ENCODE measurements around the gene RAD18. TPM values are rescaled to one million over a fixed set of nuclear protein-coding genes. Genes with fewer than 3 reads are reported as not detected.
A peak's percentile ranks its signal among the peaks of the same experiment; 100 is the strongest.

The RAD18 gene
- total RNA-seq, 5 donors from 2014 or later (not counting 1 experiment from before 2014, with no cell fraction given), result 13.7 to 18.5 (median 16.5) TPM

GRCh38 chr3:8970971-8971589 is 7.8 kb upstream of the RAD18 start:
- H3K9me3 Mint-ChIP-seq, result no peaks in the 10 kb centered on the region
- H3K36me3 Mint-ChIP-seq, result no peaks in the 10 kb centered on the region
- peaks cover 0 to 4% of the 10 kb centered on the region in 2 experiments for H3K4me1 ChIP-seq (ENCODE audit: control insufficient read depth in 1 of 2, extremely low read depth in 1 of 2, insufficient read depth in 2 of 2, low read length in 2 of 2)
- no peaks in the 10 kb centered on the region for H3K9me3 ChIP-seq
- no peak overlapping the region for H3K4me3 Mint-ChIP-seq
- ATAC-seq (replicated peaks in 1 of 4) (peak; percentile 76 to 87 (median 84)), DNase-seq (peak; percentile 38 to 87 (median 64))
- H3K27ac ChIP-seq (ENCODE audit: low read length), result no peak overlapping the region
- H3K4me3 ChIP-seq (ENCODE audit: control insufficient read depth in 1 of 2, extremely low read depth in 1 of 2, low read length in 1 of 2), result no peak overlapping the region
- POLR2A ChIA-PET, result interaction anchor here (0.6 to 0.7 kb wide), 2 partner anchors 333 to 1013 kb away, joined by 3 to 8 read pairs; no protein-coding TSS in a partner anchor
- WGBS (ENCODE audit: insufficient coverage), result 10% methylated on average over 2 of the region's 7 CpGs
- H3K27me3 Mint-ChIP-seq, result peaks cover 10 to 20% of the 10 kb centered on the region in 2 donors
- no peak overlapping the region for H3K27ac Mint-ChIP-seq
- CTCF ChIA-PET, result interaction anchor here (0.6 to 7.6 kb wide), 7 partner anchors 9 to 333 kb away, joined by 3 to 52 read pairs (median 3); no protein-coding TSS in a partner anchor
- H3K27me3 ChIP-seq (replicated peaks in 1 of 2; ENCODE audit: control insufficient read depth in 2 of 2, extremely low read depth in 1 of 2, insufficient read depth in 2 of 2, low read length in 1 of 2), result peaks cover 0 to 21% of the 10 kb centered on the region in 2 experiments
- H3K4me1 Mint-ChIP-seq, result peaks cover 2 to 4% (median 4%) of the 10 kb centered on the region in 3 donors
- no peaks in the 10 kb centered on the region for H3K36me3 ChIP-seq (ENCODE audit: control insufficient read depth in 2 of 2, extremely low read depth in 1 of 2, insufficient read depth in 1 of 2, low read length in 1 of 2)

DNA sequence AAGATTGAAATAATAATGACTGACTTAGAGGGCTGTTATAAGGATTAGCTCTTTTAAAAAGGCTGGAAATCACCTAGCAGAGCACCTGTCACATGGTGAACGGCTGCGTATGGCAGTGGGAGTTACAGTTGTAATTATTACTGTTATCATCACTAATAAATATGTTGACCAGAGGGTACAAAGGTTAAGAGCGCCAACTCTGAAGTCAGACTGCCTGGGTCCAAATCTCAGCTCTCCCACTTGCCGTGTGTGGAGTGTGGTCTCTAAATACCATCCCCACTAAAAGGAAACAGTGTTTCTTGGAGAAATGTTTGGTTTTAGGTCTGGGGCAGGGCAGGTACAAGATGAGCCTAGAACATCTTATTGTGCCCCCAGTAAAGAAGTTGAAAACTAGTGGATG is 6.0 kb upstream of the RAD18 start:
- Histone ChIP-seq H3K4me1 (ENCODE audit: control insufficient read depth in 1 of 2, extremely low read depth in 1 of 2, insufficient read depth in 2 of 2, low read length in 2 of 2) (peaks cover 0 to 4% of the 10 kb centered on the region in 2 experiments), H3K9me3 (no peaks in the 10 kb centered on the region), H3K36me3 (ENCODE audit: control insufficient read depth in 2 of 2, extremely low read depth in 1 of 2, insufficient read depth in 1 of 2, low read length in 1 of 2) (no peaks in the 10 kb centered on the region), H3K4me3 (ENCODE audit: control insufficient read depth in 1 of 2, extremely low read depth in 1 of 2, low read length in 1 of 2) (no peak overlapping the region), H3K27ac (ENCODE audit: low read length) (no peak overlapping the region), H3K27me3 (replicated peaks in 1 of 2; ENCODE audit: control insufficient read depth in 2 of 2, extremely low read depth in 1 of 2, insufficient read depth in 2 of 2, low read length in 1 of 2) (peaks cover 0 to 16% of the 10 kb centered on the region in 2 experiments)
- CTCF ChIA-PET, result interaction anchor here (0.6 to 7.6 kb wide), 8 partner anchors 23 to 483 kb away, joined by 3 to 52 read pairs (median 4); partner anchors contain the start of gene SRGAP3 (in 1 of the 2)
- Mint-ChIP-seq H3K4me1 (peaks cover 2 to 4% (median 4%) of the 10 kb centered on the region in 3 donors), H3K27me3 (peaks cover 10 to 13% of the 10 kb centered on the region in 2 donors), H3K4me3 (no peak overlapping the region), H3K9me3 (no peaks in the 10 kb centered on the region), H3K27ac (no peak overlapping the region), H3K36me3 (no peaks in the 10 kb centered on the region)
- no peak for DNase-seq
- POLR2A ChIA-PET, result no interaction called here
- WGBS (ENCODE audit: insufficient coverage), result no CpG with 5 or more reads among the region's 4 CpGs
- ATAC-seq (replicated peaks in 1 of 4), result no peak

DNA sequence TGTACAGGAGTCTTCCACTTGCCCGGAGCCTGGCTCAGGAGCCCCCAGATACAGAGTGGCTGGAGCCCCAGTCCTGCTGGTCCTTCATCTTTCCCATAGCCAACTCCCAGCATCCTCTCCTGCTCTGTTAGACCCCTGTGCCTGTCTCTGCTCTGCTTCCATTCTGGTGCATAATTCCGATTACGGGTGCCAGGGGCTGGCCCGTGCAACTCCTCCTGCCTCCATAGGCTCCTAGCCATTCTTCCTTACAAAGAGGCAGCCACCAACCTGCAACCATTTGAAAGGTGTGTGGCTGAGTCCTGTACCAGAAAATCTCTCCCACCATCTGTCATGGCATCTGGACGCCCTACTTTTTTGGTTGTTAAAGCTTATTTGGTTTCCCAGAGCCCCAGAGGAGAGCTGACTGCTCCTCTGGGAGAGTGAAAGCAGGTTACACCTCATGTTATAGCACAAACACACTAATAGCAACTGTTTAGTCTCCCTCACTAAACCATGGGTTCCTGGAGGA is 5.2 kb upstream of the RAD18 start:
- POLR2A ChIA-PET, result no interaction called here
- no peaks in the 10 kb centered on the region for H3K9me3 Mint-ChIP-seq

DNA sequence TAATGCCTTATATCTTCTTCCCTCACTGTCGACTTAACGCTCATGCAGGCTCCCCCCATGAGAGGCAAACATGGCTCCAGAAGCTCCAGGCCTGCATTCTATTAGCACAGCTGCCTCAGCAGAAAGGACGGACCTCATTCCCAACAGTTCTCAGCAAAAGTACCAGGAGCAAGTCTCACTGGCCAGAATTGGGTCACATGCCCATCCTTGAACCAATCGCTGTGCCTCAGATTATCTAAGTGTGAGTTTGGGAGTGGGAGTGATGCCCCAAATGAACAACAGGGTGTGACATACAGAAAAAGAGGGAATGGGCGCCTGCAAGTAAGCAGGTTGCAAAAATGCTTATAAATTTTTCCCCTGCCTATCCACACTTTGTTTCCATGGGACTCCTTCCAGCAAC is 4.3 kb upstream of the RAD18 start:
- 100% methylated on average over 1 of the region's 5 CpGs for WGBS (ENCODE audit: insufficient coverage)
- peaks cover 0 to 16% of the 10 kb centered on the region in 2 experiments for H3K27me3 ChIP-seq (replicated peaks in 1 of 2; ENCODE audit: control insufficient read depth in 2 of 2, extremely low read depth in 1 of 2, insufficient read depth in 2 of 2, low read length in 1 of 2)
- no peaks in the 10 kb centered on the region for H3K36me3 Mint-ChIP-seq
- no peaks in the 10 kb centered on the region for H3K36me3 ChIP-seq (ENCODE audit: control insufficient read depth in 2 of 2, extremely low read depth in 1 of 2, insufficient read depth in 1 of 2, low read length in 1 of 2)
- no peak overlapping the region for H3K4me3 Mint-ChIP-seq
- H3K9me3 Mint-ChIP-seq, result no peaks in the 10 kb centered on the region
- no peak overlapping the region for H3K27ac Mint-ChIP-seq
- H3K9me3 ChIP-seq, result no peaks in the 10 kb centered on the region
- H3K4me1 Mint-ChIP-seq, result peaks cover 18 to 21% (median 20%) of the 10 kb centered on the region in 3 donors
- H3K27ac ChIP-seq (ENCODE audit: low read length), result no peak overlapping the region
- POLR2A ChIA-PET, result interaction anchor here in 1 of 2 donors (0.6 kb wide), 1 partner anchor 1083 kb away, joined by 5 read pairs; no protein-coding TSS in a partner anchor
- DNase-seq (no peak), ATAC-seq (replicated peaks in 1 of 4) (no peak)
- H3K4me3 ChIP-seq (ENCODE audit: control insufficient read depth in 1 of 2, extremely low read depth in 1 of 2, low read length in 1 of 2), result no peak overlapping the region
- peaks cover 8 to 12% of the 10 kb centered on the region in 2 donors for H3K27me3 Mint-ChIP-seq
- CTCF ChIA-PET, result interaction anchor here (0.5 to 7.6 kb wide), 2 partner anchors 336 to 485 kb away, joined by 5 to 52 read pairs; no protein-coding TSS in a partner anchor
- peaks cover 3 to 12% of the 10 kb centered on the region in 2 experiments for H3K4me1 ChIP-seq (ENCODE audit: control insufficient read depth in 1 of 2, extremely low read depth in 1 of 2, insufficient read depth in 2 of 2, low read length in 2 of 2)

More for the DNA sequence above, 5.2 kb upstream of the RAD18 start:
- no peaks in the 10 kb centered on the region for H3K36me3 Mint-ChIP-seq
- peaks cover 0 to 7% of the 10 kb centered on the region in 2 experiments for H3K4me1 ChIP-seq (ENCODE audit: control insufficient read depth in 1 of 2, extremely low read depth in 1 of 2, insufficient read depth in 2 of 2, low read length in 2 of 2)
- H3K4me1 Mint-ChIP-seq, result peaks cover 9 to 13% (median 11%) of the 10 kb centered on the region in 3 donors
- DNase-seq (no peak), ATAC-seq (replicated peaks in 1 of 4) (no peak)
- peaks cover 10 to 12% of the 10 kb centered on the region in 2 donors for H3K27me3 Mint-ChIP-seq
- H3K9me3 ChIP-seq, result no peaks in the 10 kb centered on the region
- H3K36me3 ChIP-seq (ENCODE audit: control insufficient read depth in 2 of 2, extremely low read depth in 1 of 2, insufficient read depth in 1 of 2, low read length in 1 of 2), result no peaks in the 10 kb centered on the region
- no peak overlapping the region for H3K27ac Mint-ChIP-seq
- peaks cover 0 to 16% of the 10 kb centered on the region in 2 experiments for H3K27me3 ChIP-seq (replicated peaks in 1 of 2; ENCODE audit: control insufficient read depth in 2 of 2, extremely low read depth in 1 of 2, insufficient read depth in 2 of 2, low read length in 1 of 2)
- no peak overlapping the region for H3K4me3 Mint-ChIP-seq
- WGBS (ENCODE audit: insufficient coverage), result 64% methylated on average over 2 of the region's 5 CpGs
- CTCF ChIA-PET, result interaction anchor here (0.6 to 7.6 kb wide), 3 partner anchors 334 to 484 kb away, joined by 3 to 52 read pairs (median 10); no protein-coding TSS in a partner anchor
- H3K27ac ChIP-seq (ENCODE audit: low read length), result no peak overlapping the region
- no peak overlapping the region for H3K4me3 ChIP-seq (ENCODE audit: control insufficient read depth in 1 of 2, extremely low read depth in 1 of 2, low read length in 1 of 2)

DNA sequence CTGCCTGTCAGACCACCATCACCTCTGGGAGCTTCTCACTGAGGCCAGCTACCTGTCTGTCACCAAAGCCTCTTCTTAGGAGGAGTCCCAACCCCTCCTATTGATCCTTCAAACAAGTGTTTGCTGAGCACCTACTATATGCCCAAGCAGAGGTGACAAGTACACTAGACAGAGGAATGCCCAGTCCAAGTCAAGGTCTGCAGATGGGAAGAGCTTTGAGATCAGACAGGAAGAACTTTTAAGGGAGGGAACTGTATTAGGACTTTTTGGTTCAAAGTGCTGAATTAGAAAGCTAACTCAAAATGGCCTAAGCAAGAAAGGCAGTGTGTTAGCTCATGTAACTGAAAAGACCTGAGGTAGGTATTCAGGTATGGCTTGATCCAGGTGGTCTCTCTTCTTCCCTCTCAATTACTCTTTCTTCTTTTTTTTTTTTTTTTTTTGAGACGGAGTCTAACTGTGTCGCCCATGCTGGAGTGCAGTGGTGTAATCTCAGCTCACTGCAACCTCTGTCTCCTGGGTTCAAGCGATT is 3.6 kb upstream of the RAD18 start:
- POLR2A ChIA-PET, result interaction anchor here in 1 of 2 donors (0.6 kb wide), 1 partner anchor 1084 kb away, joined by 5 read pairs; no protein-coding TSS in a partner anchor
- no peak for DNase-seq
- H3K4me3 Mint-ChIP-seq, result no peak overlapping the region

DNA sequence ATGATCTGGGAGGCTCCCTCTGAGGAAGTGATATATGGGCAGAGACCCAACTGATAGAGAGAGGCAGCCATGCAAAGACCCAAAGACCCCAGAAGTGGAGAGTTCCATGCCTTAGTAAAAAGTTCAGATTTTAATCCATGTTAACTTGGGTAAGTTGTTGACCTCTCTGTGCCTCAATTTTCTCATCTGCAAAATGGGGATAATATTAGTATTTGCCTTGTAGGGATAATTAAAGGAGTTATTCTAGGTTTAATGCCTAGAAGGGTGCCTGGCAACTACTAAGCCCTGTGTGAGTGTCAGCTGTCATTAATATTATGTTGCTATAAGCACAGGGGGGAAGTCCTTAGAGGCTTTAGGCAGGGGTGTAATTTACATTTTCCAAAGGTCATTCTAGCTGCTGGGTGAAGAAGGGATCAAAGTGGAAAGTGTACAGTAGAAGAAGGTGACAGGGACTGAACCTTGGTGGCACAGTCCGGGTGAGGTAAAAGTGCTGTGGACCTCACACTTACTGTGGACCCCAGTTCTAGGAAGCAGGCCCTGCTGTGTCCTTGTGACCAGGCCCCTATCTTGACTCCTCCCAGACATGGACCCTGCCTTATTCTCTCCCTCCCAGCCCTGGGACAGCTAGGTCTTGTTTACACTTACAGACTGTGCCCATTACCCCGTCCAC is 3.0 kb upstream of the RAD18 start:
- H3K4me3 Mint-ChIP-seq, result no peak overlapping the region
- H3K27me3 ChIP-seq (replicated peaks in 1 of 2; ENCODE audit: control insufficient read depth in 2 of 2, extremely low read depth in 1 of 2, insufficient read depth in 2 of 2, low read length in 1 of 2), result peaks cover 0 to 16% of the 10 kb centered on the region in 2 experiments
- DNase-seq, result no peak
- WGBS (ENCODE audit: insufficient coverage), result 69% methylated on average over 2 of the region's 2 CpGs
- peaks cover 9 to 16% of the 10 kb centered on the region in 2 experiments for H3K4me1 ChIP-seq (ENCODE audit: control insufficient read depth in 1 of 2, extremely low read depth in 1 of 2, insufficient read depth in 2 of 2, low read length in 2 of 2)
- H3K9me3 Mint-ChIP-seq, result no peaks in the 10 kb centered on the region
- CTCF ChIA-PET, result interaction anchor here in 1 of 2 donors (0.8 kb wide), 1 partner anchor 336 kb away, joined by 3 read pairs; no protein-coding TSS in a partner anchor
- no peak for ATAC-seq (replicated peaks in 1 of 4)
- H3K4me3 ChIP-seq (ENCODE audit: control insufficient read depth in 1 of 2, extremely low read depth in 1 of 2, low read length in 1 of 2), result no peak overlapping the region
- no peaks in the 10 kb centered on the region for H3K9me3 ChIP-seq
- H3K27ac ChIP-seq (ENCODE audit: low read length), result no peak overlapping the region
- peaks cover 8 to 12% of the 10 kb centered on the region in 2 donors for H3K27me3 Mint-ChIP-seq
- no peaks in the 10 kb centered on the region for H3K36me3 ChIP-seq (ENCODE audit: control insufficient read depth in 2 of 2, extremely low read depth in 1 of 2, insufficient read depth in 1 of 2, low read length in 1 of 2)
- POLR2A ChIA-PET, result no interaction called here
- no peak overlapping the region for H3K27ac Mint-ChIP-seq
- no peaks in the 10 kb centered on the region for H3K36me3 Mint-ChIP-seq
- H3K4me1 Mint-ChIP-seq, result peaks cover 27 to 33% (median 32%) of the 10 kb centered on the region in 3 donors

More for the DNA sequence above, 3.6 kb upstream of the RAD18 start:
- Histone ChIP-seq H3K9me3 (no peaks in the 10 kb centered on the region), H3K27me3 (replicated peaks in 1 of 2; ENCODE audit: control insufficient read depth in 2 of 2, extremely low read depth in 1 of 2, insufficient read depth in 2 of 2, low read length in 1 of 2) (peaks cover 0 to 16% of the 10 kb centered on the region in 2 experiments), H3K4me3 (ENCODE audit: control insufficient read depth in 1 of 2, extremely low read depth in 1 of 2, low read length in 1 of 2) (no peak overlapping the region), H3K27ac (ENCODE audit: low read length) (no peak overlapping the region), H3K36me3 (ENCODE audit: control insufficient read depth in 2 of 2, extremely low read depth in 1 of 2, insufficient read depth in 1 of 2, low read length in 1 of 2) (no peaks in the 10 kb centered on the region), H3K4me1 (ENCODE audit: control insufficient read depth in 1 of 2, extremely low read depth in 1 of 2, insufficient read depth in 2 of 2, low read length in 2 of 2) (peaks cover 9 to 17% of the 10 kb centered on the region in 2 experiments)
- WGBS (ENCODE audit: insufficient coverage), result 80% methylated on average over 1 of the region's 3 CpGs
- Mint-ChIP-seq H3K9me3 (no peaks in the 10 kb centered on the region), H3K4me1 (peaks cover 24 to 28% (median 27%) of the 10 kb centered on the region in 3 donors), H3K27me3 (peaks cover 8 to 12% of the 10 kb centered on the region in 2 donors), H3K27ac (no peak overlapping the region), H3K36me3 (no peaks in the 10 kb centered on the region)
- ATAC-seq (replicated peaks in 1 of 4), result no peak
- CTCF ChIA-PET, result interaction anchor here (0.5 to 0.8 kb wide), 2 partner anchors 335 to 485 kb away, joined by 3 to 5 read pairs; no protein-coding TSS in a partner anchor
